SJSA1 (cell line): ENCODE results near the gene VPS4B. TPM values are rescaled to one million over a fixed set of nuclear protein-coding genes. Genes with fewer than 3 reads are reported as not detected.

Source experiments
- DNase-seq, 2 experiments: peaks; one replicate each; pipeline ENCODE4 v3.0.0-alpha.2; 2015 to 2020; ENCODE audit warnings: low spot score in 2 of 2, low read depth in 1 of 2
- H3K27ac ChIP-seq: fragments of 250-450 bp; sonication (Bioruptor Pico); 2 replicates; pipeline ENCODE4 v1.5.1; 2020; ENCODE audit warnings: mild to moderate bottlenecking, moderate library complexity
- H3K27me3 ChIP-seq: fragments of 250-450 bp; sonication (Bioruptor Pico); replicated peaks from 2 replicates; pipeline ENCODE4 v1.5.1; 2020; ENCODE audit warnings: mild to moderate bottlenecking, moderate library complexity
- H3K36me3 ChIP-seq: fragments of 250-450 bp; sonication (Bioruptor Pico); 2 replicates; pipeline ENCODE4 v1.5.1; 2020; ENCODE audit warnings: mild to moderate bottlenecking
- H3K4me1 ChIP-seq: fragments of 250-450 bp; sonication (Bioruptor Pico); replicated peaks from 2 replicates; pipeline ENCODE4 v1.6.1; 2021; ENCODE audit warnings: mild to moderate bottlenecking
- H3K4me3 ChIP-seq: fragments of 250-450 bp; sonication (Bioruptor Pico); 2 replicates; pipeline ENCODE4 v1.5.1; 2020; ENCODE audit warnings: mild to moderate bottlenecking
- H3K9me3 ChIP-seq: fragments of 250-450 bp; sonication (Bioruptor Pico); replicated peaks from 2 replicates; pipeline ENCODE4 v1.5.1; 2020; ENCODE audit warnings: mild to moderate bottlenecking
- total RNA-seq: library from RNA; depleted of rRNA; stranded (reverse); fragments of >200 nt; shearing (Covaris generic); gene quantifications from 2 replicates; pipeline ENCODE4 v1.2.3, GENCODE V29; 2014; rRNA removed

Gene VPS4B
- total RNA-seq, 1 experiment from 2014 or later: 47.8 TPM

GRCh38 chr18:63346031-63346430, 76.2 kb downstream of the VPS4B start:
- no peak overlapping the region for H3K27ac ChIP-seq
- H3K4me1 ChIP-seq: no peaks in the 10 kb centered on the region
- DNase-seq: no peak
- H3K36me3 ChIP-seq: peaks cover 73% of the 10 kb centered on the region
- H3K9me3 ChIP-seq: no peaks in the 10 kb centered on the region
- no peaks in the 10 kb centered on the region for H3K27me3 ChIP-seq
- no peak overlapping the region for H3K4me3 ChIP-seq

GRCh38 chr18:63344918-63345317, 77.4 kb downstream of the VPS4B start:
- Histone ChIP-seq H3K4me3 (no peak overlapping the region), H3K36me3 (peaks cover 73% of the 10 kb centered on the region), H3K27ac (no peak overlapping the region)

GRCh38 chr18:63344263-63344662, 78.0 kb downstream of the VPS4B start:
- DNase-seq: no peak
- H3K4me3 ChIP-seq: no peak overlapping the region
- peaks cover 73% of the 10 kb centered on the region for H3K36me3 ChIP-seq
- H3K27me3 ChIP-seq: no peaks in the 10 kb centered on the region
- no peak overlapping the region for H3K27ac ChIP-seq
- H3K4me1 ChIP-seq: no peaks in the 10 kb centered on the region
- H3K9me3 ChIP-seq: no peaks in the 10 kb centered on the region

More at GRCh38 chr18:63344918-63345317, 77.4 kb downstream of the VPS4B start:
- H3K4me1 ChIP-seq: no peaks in the 10 kb centered on the region
- no peaks in the 10 kb centered on the region for H3K9me3 ChIP-seq
- no peak for DNase-seq
- H3K27me3 ChIP-seq: no peaks in the 10 kb centered on the region

GRCh38 chr18:63342206-63342605, 80.1 kb downstream of the VPS4B start:
- Histone ChIP-seq H3K4me3 (no peak overlapping the region), H3K4me1 (no peaks in the 10 kb centered on the region), H3K9me3 (no peaks in the 10 kb centered on the region), H3K27me3 (no peaks in the 10 kb centered on the region), H3K36me3 (peaks cover 77% of the 10 kb centered on the region), H3K27ac (no peak overlapping the region)
- no peak for DNase-seq

- Histone ChIP-seq H3K27ac (no peak overlapping the region), H3K4me1 (peaks cover 6% of the 10 kb centered on the region; the same call in 1 of the 2 replicates), H3K9me3 (no peaks in the 10 kb centered on the region), H3K27me3 (no peaks in the 10 kb centered on the region), H3K36me3 (peaks cover 74% of the 10 kb centered on the region), H3K4me3 (no peak overlapping the region)
- no peak for DNase-seq
Measured at GRCh38 chr18:63339920-63340484, 82.3 kb downstream of the VPS4B start.

Other genes starting within 250 kb of the VPS4B start
- 4.2 and 7.8 TPM in 2 replicates for gene BCL2, start 102.7 kb downstream of the VPS4B start, total RNA-seq
- 14.2 and 25.7 TPM in 2 replicates for gene KDSR, start 55.3 kb downstream of the VPS4B start, total RNA-seq
- gene SERPINB5, start 54.5 kb upstream of the VPS4B start, total RNA-seq: not detected in 2 replicates
- not detected in 2 replicates for gene SERPINB12, start 119.9 kb upstream of the VPS4B start, total RNA-seq
- gene SERPINB13, start 164.9 kb upstream of the VPS4B start, total RNA-seq: not detected in 2 replicates
- 0.26 TPM in 1 of 2 replicates, not detected in the other for gene SERPINB4, start 221.8 kb upstream of the VPS4B start, total RNA-seq
- not detected in 2 replicates for gene SERPINB3, start 239.4 kb upstream of the VPS4B start, total RNA-seq